22Rv1 (cell line): Measurements from ENCODE around the gene EPAS1.

Source experiments
- H3K27ac ChIP-seq: fragments of 450-650 bp; 2 replicates; pipeline ENCODE4 v1.5.1; 2017
- ZFX ChIP-seq: fragments of 450-650 bp; IDR thresholded peaks from 2 replicates; pipeline ENCODE4 v1.6.1; 2017; ENCODE audit warnings: antibody characterized with exemption, borderline replicate concordance
- TF ChIP-seq, protein P1 (sequence below): fragments of 450-650 bp; IDR thresholded peaks from 2 replicates; pipeline ENCODE4 v1.5.1; 2017; ENCODE audit warnings: mild to moderate bottlenecking

The EPAS1 gene

DNA sequence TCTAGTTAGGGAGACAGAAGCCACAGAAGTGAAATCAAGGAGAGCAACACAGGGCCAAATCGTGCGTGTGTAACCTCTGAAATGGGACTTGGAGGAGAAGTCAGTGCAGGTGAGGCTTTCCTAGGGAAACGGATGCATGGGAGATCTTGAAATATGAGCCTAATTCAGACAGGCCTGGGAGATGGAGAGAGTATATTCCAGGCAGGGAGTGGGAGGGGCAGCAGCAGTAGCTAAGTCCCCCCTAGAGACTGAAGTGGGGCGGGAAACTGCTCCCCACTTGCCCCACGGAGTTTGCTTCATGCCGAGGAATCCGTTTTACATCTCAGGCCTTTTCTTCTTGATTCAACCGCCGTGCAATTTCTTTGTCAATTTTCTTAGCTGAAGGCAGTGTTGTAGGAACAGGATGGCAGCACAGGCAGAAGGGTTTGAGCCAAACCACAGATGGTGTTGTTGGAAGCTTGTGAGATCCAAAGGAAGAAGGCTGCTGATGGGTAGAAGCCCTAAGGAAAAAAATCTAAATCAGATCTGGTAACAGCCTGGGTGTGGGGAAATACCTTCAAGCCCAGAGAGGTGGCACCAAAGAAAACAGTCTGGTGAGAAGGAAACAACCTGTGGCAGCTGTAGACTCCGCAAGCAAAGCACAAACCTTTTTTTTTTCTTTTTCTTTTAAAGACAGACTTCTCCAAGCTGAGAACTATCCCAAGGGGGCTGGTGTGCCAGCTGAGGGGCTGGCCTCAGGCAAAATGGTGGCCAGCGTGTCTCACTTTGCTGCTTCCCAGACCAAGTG lies 40.2 kb downstream of the EPAS1 start:
- no peak overlapping the region for H3K27ac ChIP-seq
- no peak for TF ChIP-seq ZFX
- TF ChIP-seq, protein P1, sequence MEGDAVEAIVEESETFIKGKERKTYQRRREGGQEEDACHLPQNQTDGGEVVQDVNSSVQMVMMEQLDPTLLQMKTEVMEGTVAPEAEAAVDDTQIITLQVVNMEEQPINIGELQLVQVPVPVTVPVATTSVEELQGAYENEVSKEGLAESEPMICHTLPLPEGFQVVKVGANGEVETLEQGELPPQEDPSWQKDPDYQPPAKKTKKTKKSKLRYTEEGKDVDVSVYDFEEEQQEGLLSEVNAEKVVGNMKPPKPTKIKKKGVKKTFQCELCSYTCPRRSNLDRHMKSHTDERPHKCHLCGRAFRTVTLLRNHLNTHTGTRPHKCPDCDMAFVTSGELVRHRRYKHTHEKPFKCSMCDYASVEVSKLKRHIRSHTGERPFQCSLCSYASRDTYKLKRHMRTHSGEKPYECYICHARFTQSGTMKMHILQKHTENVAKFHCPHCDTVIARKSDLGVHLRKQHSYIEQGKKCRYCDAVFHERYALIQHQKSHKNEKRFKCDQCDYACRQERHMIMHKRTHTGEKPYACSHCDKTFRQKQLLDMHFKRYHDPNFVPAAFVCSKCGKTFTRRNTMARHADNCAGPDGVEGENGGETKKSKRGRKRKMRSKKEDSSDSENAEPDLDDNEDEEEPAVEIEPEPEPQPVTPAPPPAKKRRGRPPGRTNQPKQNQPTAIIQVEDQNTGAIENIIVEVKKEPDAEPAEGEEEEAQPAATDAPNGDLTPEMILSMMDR = no peak

DNA sequence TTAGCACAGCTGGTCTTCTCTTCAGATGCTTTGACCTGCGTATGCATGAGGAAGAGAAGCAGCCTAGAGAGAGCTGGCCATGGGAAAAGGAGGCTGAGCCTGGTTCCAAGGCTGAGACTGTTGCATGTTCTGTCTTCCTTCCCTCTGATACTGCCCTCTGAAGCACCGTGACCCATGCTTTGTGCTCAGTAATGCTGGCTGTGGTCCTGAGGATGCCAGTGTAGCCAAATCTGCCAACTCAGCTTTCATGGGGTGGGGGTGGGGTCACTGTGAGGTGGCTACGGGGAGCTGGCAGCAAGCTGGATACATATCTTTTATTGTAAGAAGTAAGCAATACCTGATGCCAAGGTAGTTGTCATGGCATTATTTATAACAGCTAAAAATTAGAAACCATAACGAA lies 41.5 kb downstream of the EPAS1 start:
- H3K27ac ChIP-seq = no peak overlapping the region
- TF ChIP-seq, protein P1 = no peak
- TF ChIP-seq ZFX = no peak

DNA sequence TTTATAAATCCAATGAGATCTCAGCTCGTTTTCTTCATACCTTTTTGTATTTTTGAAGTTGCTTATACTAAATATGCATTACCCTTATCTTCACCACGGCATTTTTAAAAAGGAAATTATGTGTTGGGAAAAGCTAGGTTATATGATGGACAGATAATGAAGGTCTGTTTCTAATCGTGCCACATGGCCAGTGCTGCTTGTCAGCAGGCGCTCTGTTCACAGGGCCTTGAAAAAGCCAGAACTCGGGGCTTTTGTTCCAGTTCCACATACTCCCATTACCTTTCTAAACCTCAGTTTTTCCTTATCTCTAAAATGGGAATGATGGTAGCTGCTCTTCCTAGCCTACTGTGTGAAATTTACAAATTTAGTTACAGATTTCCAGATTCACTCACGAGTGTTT lies 42.0 kb downstream of the EPAS1 start:
- TF ChIP-seq, protein P1 = no peak
- TF ChIP-seq ZFX = no peak
- H3K27ac ChIP-seq = no peak overlapping the region

DNA sequence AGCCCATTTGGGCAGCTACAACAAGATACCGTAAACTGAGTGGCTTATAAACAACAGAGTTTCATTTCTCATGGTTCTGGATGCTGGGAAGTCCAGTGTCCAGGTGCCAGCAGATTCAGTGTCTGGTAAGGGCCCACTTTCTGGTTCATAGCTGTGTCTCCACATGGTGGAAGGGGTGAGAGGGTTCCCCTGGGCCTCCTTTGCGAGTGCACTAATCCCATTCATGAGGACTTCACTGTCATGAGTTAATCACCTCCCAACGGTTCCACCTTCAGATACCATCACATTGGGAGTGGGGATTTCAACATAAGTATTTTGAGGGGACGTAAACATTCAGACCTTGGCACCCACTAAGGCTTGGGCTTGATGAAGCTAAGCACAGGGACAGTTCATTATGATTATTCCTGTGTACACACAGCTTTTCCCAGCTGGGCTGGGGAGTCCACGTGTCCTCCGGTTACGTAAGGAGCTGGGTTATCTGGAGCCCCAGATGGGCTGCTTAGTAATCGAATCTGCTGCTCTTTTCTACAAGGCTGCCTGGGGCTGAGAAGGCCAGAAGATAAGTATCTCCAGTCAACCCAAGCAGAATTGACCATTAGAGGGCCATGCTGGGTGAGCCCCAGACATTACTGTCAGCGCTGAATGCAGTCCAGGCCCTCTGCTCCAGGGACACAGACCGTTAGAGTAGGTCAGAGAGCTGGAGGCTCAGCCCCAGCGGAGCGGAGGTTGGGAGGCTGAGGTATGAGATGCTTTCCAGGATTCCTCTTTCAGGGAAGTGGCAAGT lies 42.7 kb downstream of the EPAS1 start:
- TF ChIP-seq, protein P1 = no peak
- TF ChIP-seq ZFX = no peak
- H3K27ac ChIP-seq = no peak overlapping the region

GRCh38 chr2:46340740-46341420 lies 43.7 kb downstream of the EPAS1 start:
- TF ChIP-seq, protein P1 = no peak
- no peak for TF ChIP-seq ZFX

GRCh38 chr2:46342566-46343315 lies 45.5 kb downstream of the EPAS1 start:
- no peak overlapping the region for H3K27ac ChIP-seq
- TF ChIP-seq, protein P1 = no peak
- no peak for TF ChIP-seq ZFX

More at GRCh38 chr2:46340740-46341420, 43.7 kb downstream of the EPAS1 start:
- no peak overlapping the region for H3K27ac ChIP-seq
